HL-60/S4 (cell line): ENCODE data around the gene CYSTM1.

Source experiments
- in situ Hi-C: fragments of 300-500 bp; cut with MboI; formaldehyde crosslinking; loops from 2 replicates; pipeline ENCODE4 v1.14.3; 2022; ENCODE audit warnings: low sequenced_read_pairs

CYSTM1 gene

GRCh38 chr5:140284013-140284412 lies 109.0 kb downstream of the CYSTM1 start:
- in situ Hi-C loops = no loop called here

- in situ Hi-C loops = no loop called here
These were observed 111.4 kb downstream of the CYSTM1 start for GRCh38 chr5:140286424-140286823.

- in situ Hi-C loops = no loop called here
These were observed 113.0 kb downstream of the CYSTM1 start for GRCh38 chr5:140287801-140288521.

GRCh38 chr5:140292212-140293036 lies 117.4 kb downstream of the CYSTM1 start:
- in situ Hi-C loops = no loop called here
